GOT3 (cell line): ENCODE results near the gene FAM131A.

Experiments
- DNase-seq: peaks from one replicate; lab custom pipeline; 2025; ENCODE audit warnings: mixed read lengths; lab: John Stamatoyannopoulos, UW

The FAM131A gene

GRCh38 chr3:184358124-184358767 is 20.8 kb downstream of the FAM131A start:
- no peak for DNase-seq

GRCh38 chr3:184358921-184359350 is 21.5 kb downstream of the FAM131A start:
- no peak for DNase-seq

GRCh38 chr3:184359610-184360009 is 22.2 kb downstream of the FAM131A start:
- no peak for DNase-seq

- no peak for DNase-seq
These were observed 22.9 kb downstream of the FAM131A start for GRCh38 chr3:184360070-184360928.

- DNase-seq, result no peak
These were observed 23.6 kb downstream of the FAM131A start for GRCh38 chr3:184360929-184361531.

- no peak for DNase-seq
These were observed 24.1 kb downstream of the FAM131A start, which contains the start of the genes CLCN2 and POLR2H for GRCh38 chr3:184361532-184361931. Gene CLCN2, minus strand, starts transcription at chr3:184361605. Its CDS starts 126 bp downstream, at chr3:184361479. Gene POLR2H, plus strand, starts transcription at chr3:184361710. Its CDS starts 1,783 bp downstream, at chr3:184363493.

GRCh38 chr3:184361932-184362667 is 24.7 kb downstream of the FAM131A start:
- peak; percentile 57 for DNase-seq

GRCh38 chr3:184362668-184363546 is 25.5 kb downstream of the FAM131A start:
- DNase-seq, result peak; percentile 95

GRCh38 chr3:184366619-184367289 is 29.4 kb downstream of the FAM131A start:
- DNase-seq, result no peak

GRCh38 chr3:184368116-184368515 is 30.7 kb downstream of the FAM131A start:
- DNase-seq, result no peak

- DNase-seq, result no peak
These were observed 31.3 kb downstream of the FAM131A start for GRCh38 chr3:184368586-184369183.

GRCh38 chr3:184371570-184372018 is 34.2 kb downstream of the FAM131A start:
- DNase-seq, result peak; percentile 51

- no peak for DNase-seq
These were observed 35.0 kb downstream of the FAM131A start for GRCh38 chr3:184372296-184372821.

- no peak for DNase-seq
These were observed 35.5 kb downstream of the FAM131A start for GRCh38 chr3:184372911-184373310.

GRCh38 chr3:184373422-184373821 is 36.0 kb downstream of the FAM131A start:
- DNase-seq, result no peak

- DNase-seq, result no peak
These were observed 38.5 kb downstream of the FAM131A start for GRCh38 chr3:184375747-184376461.

- DNase-seq, result no peak
These were observed 40.0 kb downstream of the FAM131A start for GRCh38 chr3:184377374-184377773.

GRCh38 chr3:184377882-184378445 is 40.6 kb downstream of the FAM131A start, which contains the start of gene THPO:
Gene THPO, minus strand, starts transcription at chr3:184378207. Its CDS starts 1,948 bp downstream, at chr3:184376259.
- no peak for DNase-seq
